ENCODE results near the gene SLAMF8.

DNA sequence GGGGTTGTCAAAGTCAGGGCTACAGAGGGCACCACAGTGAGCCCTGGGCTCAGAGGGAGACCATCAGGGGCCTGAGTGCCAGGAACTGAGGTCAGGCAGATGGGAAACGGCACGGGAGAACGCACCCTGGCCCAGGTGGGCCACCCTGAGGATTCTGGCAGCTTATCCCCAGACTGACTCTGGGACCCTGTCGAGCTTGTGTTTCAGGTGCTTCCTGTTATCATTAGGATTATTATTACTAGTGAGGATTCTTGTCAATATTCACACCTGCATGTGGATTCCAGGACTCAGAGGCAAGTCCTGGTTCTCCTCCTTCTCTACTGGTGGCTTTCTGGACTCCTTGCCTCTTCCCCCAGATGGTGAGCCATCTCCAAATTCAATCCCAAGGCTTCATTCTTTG is 20.6 kb downstream of the SLAMF8 start:
- TF ChIP-seq, protein P1, sequence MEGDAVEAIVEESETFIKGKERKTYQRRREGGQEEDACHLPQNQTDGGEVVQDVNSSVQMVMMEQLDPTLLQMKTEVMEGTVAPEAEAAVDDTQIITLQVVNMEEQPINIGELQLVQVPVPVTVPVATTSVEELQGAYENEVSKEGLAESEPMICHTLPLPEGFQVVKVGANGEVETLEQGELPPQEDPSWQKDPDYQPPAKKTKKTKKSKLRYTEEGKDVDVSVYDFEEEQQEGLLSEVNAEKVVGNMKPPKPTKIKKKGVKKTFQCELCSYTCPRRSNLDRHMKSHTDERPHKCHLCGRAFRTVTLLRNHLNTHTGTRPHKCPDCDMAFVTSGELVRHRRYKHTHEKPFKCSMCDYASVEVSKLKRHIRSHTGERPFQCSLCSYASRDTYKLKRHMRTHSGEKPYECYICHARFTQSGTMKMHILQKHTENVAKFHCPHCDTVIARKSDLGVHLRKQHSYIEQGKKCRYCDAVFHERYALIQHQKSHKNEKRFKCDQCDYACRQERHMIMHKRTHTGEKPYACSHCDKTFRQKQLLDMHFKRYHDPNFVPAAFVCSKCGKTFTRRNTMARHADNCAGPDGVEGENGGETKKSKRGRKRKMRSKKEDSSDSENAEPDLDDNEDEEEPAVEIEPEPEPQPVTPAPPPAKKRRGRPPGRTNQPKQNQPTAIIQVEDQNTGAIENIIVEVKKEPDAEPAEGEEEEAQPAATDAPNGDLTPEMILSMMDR (IDR thresholded peaks at IDR 0.05), result no peak
- TF ChIP-seq POLR2A (IDR thresholded peaks at IDR 0.05), result no peak

Measured in body of pancreas (tissue), 4 donors.